Loucy (cell line): ENCODE data around the gene PHPT1.

Source experiments
- H2AFZ ChIP-seq: fragments of 200-600 bp; sonication (generic); 2 replicates; pipeline ENCODE4 v1.6.0; 2016; ENCODE audit warnings: antibody characterized with exemption, mild to moderate bottlenecking, low read length, moderate library complexity
- H3F3A ChIP-seq: fragments of 200-600 bp; 2 replicates; pipeline ENCODE4 v1.6.0; 2016; ENCODE audit warnings: antibody characterized with exemption, low read depth, mild to moderate bottlenecking
- H3K27me3 ChIP-seq: fragments of 200-600 bp; sonication (generic); 2 replicates; pipeline ENCODE4 v1.6.1; 2014; ENCODE audit warnings: low read length, mild to moderate bottlenecking; ENCODE audit not compliant: insufficient read depth, poor library complexity, severe bottlenecking
- H3K36me3 ChIP-seq: fragments of 200-600 bp; sonication (generic); 2 replicates; pipeline ENCODE4 v1.6.1; 2016; ENCODE audit warnings: low read length; ENCODE audit not compliant: insufficient read depth
- H3K4me1 ChIP-seq: fragments of 200-600 bp; sonication (generic); 2 replicates; pipeline ENCODE4 v1.5.1; 2014; ENCODE audit warnings: low read length, mild to moderate bottlenecking; ENCODE audit not compliant: insufficient read depth, poor library complexity, severe bottlenecking
- H3K4me2 ChIP-seq: fragments of 200-600 bp; sonication (generic); 2 replicates; pipeline ENCODE4 v1.6.0; 2014; ENCODE audit warnings: antibody characterized with exemption, low read length, low read depth, mild to moderate bottlenecking; ENCODE audit not compliant: poor library complexity, severe bottlenecking
- H3K4me3 ChIP-seq: fragments of 200-600 bp; sonication (generic); 2 replicates; pipeline ENCODE4 v1.5.1; 2014; ENCODE audit warnings: low read length, mild to moderate bottlenecking, mixed read lengths; ENCODE audit not compliant: poor library complexity, severe bottlenecking
- H3K79me2 ChIP-seq: fragments of 200-600 bp; sonication (generic); 2 replicates; pipeline ENCODE4 v1.6.1; 2014; ENCODE audit warnings: low read length; ENCODE audit not compliant: insufficient read depth
- H3K9ac ChIP-seq: fragments of 200-600 bp; sonication (generic); 2 replicates; pipeline ENCODE4 v1.6.0; 2014; ENCODE audit warnings: mild to moderate bottlenecking, low read depth, low read length, moderate library complexity; ENCODE audit not compliant: poor library complexity, severe bottlenecking
- H3K9me2 ChIP-seq: fragments of 200-600 bp; sonication (generic); replicated peaks from 2 replicates; pipeline ENCODE4 v1.6.1; 2016; ENCODE audit warnings: low read depth, low read length, mixed read lengths
- H3K9me3 ChIP-seq: fragments of 200-600 bp; sonication (generic); 2 replicates; pipeline ENCODE4 v1.6.1; 2014; ENCODE audit warnings: mild to moderate bottlenecking, antibody characterized with exemption, low read length, low read depth; ENCODE audit not compliant: insufficient read depth
- H4K20me1 ChIP-seq: fragments of 200-600 bp; sonication (generic); 2 replicates; pipeline ENCODE4 v1.6.0; 2014; ENCODE audit warnings: antibody characterized with exemption, low read length, mild to moderate bottlenecking; ENCODE audit not compliant: insufficient read depth, poor library complexity, severe bottlenecking
- EZH2phosphoT487 ChIP-seq: fragments of 200-600 bp; IDR thresholded peaks from 2 replicates; pipeline ENCODE4 v1.6.1; 2018; ENCODE audit warnings: antibody characterized with exemption, mild to moderate bottlenecking, moderate library complexity, borderline replicate concordance
- TF ChIP-seq, protein P1 (sequence below): fragments of 200-600 bp; sonication (generic); conservative IDR thresholded peaks from 2 replicates; pipeline ENCODE4 v1.5.1; 2014; ENCODE audit warnings: mild to moderate bottlenecking, antibody characterized with exemption, low read length

PHPT1 gene

GRCh38 chr9:136851941-136852663 lies 2.9 kb downstream of the PHPT1 start, which contains the start of gene MAMDC4:
Gene MAMDC4, plus strand, starts transcription at chr9:136852346. Its CDS starts 71 bp downstream, at chr9:136852417.
- TF ChIP-seq EZH2phosphoT487: no peak
- TF ChIP-seq, protein P1, sequence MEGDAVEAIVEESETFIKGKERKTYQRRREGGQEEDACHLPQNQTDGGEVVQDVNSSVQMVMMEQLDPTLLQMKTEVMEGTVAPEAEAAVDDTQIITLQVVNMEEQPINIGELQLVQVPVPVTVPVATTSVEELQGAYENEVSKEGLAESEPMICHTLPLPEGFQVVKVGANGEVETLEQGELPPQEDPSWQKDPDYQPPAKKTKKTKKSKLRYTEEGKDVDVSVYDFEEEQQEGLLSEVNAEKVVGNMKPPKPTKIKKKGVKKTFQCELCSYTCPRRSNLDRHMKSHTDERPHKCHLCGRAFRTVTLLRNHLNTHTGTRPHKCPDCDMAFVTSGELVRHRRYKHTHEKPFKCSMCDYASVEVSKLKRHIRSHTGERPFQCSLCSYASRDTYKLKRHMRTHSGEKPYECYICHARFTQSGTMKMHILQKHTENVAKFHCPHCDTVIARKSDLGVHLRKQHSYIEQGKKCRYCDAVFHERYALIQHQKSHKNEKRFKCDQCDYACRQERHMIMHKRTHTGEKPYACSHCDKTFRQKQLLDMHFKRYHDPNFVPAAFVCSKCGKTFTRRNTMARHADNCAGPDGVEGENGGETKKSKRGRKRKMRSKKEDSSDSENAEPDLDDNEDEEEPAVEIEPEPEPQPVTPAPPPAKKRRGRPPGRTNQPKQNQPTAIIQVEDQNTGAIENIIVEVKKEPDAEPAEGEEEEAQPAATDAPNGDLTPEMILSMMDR: no peak
- peaks cover 21% of the 10 kb centered on the region for H4K20me1 ChIP-seq

DNA sequence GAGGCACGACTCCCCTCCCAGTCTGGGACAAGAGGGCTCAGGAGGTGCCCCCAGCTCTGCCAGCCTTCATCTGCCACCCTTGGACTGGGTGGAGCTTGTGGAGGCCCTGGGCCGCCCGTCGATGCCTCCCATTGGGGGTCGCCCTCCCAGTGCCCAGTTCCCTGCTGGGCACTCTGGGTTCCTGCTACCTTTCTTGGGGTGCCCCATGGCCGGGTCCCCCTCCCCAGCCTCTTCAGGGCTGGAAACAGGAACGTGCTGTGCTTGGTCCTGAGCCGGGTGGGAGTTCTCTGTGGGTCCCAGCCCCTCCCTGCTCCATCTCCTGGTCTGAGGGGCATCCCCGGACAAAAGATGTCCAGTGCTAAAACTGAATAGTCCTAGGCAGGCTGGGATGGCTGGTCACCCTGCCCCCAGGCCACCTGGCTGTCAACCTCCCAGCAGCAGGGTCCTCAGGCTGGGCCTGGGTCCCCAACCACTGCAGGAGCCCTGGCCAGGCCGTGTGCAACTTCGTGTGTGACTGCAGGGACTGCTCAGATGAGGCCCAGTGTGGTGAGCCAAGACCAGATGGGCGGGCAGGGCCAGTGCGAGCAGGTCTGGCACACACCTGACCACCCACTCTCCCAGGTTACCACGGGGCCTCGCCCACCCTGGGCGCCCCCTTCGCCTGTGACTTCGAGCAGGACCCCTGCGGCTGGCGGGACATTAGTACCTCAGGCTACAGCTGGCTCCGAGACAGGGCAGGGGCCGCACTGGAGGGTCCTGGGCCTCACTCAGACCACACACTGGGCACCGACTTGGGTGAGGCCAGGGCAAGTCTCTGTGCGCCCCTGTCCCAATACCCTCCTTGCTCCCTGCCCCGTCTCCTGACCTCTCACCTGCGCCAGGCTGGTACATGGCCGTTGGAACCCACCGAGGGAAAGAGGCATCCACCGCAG lies 3.7 kb downstream of the PHPT1 start:
- no peak for TF ChIP-seq EZH2phosphoT487
- TF ChIP-seq, protein P1: no peak
- no peaks in the 10 kb centered on the region for H3K9me3 ChIP-seq
- no peaks in the 10 kb centered on the region for H3F3A ChIP-seq
- H2AFZ ChIP-seq: no peak overlapping the region
- peaks cover 16% of the 10 kb centered on the region for H4K20me1 ChIP-seq
- peaks cover 13% of the 10 kb centered on the region; the same call in 1 of the 2 replicates for H3K36me3 ChIP-seq
- H3K27me3 ChIP-seq: no peaks in the 10 kb centered on the region
- peaks cover 14% of the 10 kb centered on the region; the same call in 1 of the 2 replicates for H3K79me2 ChIP-seq
- H3K4me1 ChIP-seq: peaks cover 4% of the 10 kb centered on the region
- no peak overlapping the region for H3K9ac ChIP-seq
- H3K9me2 ChIP-seq: no peaks in the 10 kb centered on the region
- no peak overlapping the region for H3K4me3 ChIP-seq
- H3K4me2 ChIP-seq: no peak overlapping the region

More at GRCh38 chr9:136851941-136852663, 2.9 kb downstream of the PHPT1 start, which contains the start of gene MAMDC4:
- Histone ChIP-seq H2AFZ (no peak within 1 kb of the TSS), H3K9ac (no peak within 1 kb of the TSS), H3F3A (no peaks in the 10 kb centered on the region), H3K79me2 (peaks cover 15% of the 10 kb centered on the region; the same call in 1 of the 2 replicates), H3K27me3 (no peaks in the 10 kb centered on the region), H3K9me2 (no peaks in the 10 kb centered on the region), H3K4me2 (no peak within 1 kb of the TSS), H3K36me3 (peaks cover 13% of the 10 kb centered on the region; the same call in 1 of the 2 replicates), H3K4me3 (no peak within 1 kb of the TSS), H3K9me3 (no peaks in the 10 kb centered on the region), H3K4me1 (peaks cover 7% of the 10 kb centered on the region)

GRCh38 chr9:136853596-136854112 lies 4.4 kb downstream of the PHPT1 start:
- no peaks in the 10 kb centered on the region for H3K9me2 ChIP-seq
- no peak overlapping the region for H3K9ac ChIP-seq
- H4K20me1 ChIP-seq: peaks cover 16% of the 10 kb centered on the region
- no peaks in the 10 kb centered on the region for H3K27me3 ChIP-seq
- H3K4me3 ChIP-seq: no peak overlapping the region
- H2AFZ ChIP-seq: no peak overlapping the region
- TF ChIP-seq EZH2phosphoT487: no peak
- TF ChIP-seq, protein P1: no peak
- peaks cover 11% of the 10 kb centered on the region; the same call in 1 of the 2 replicates for H3K79me2 ChIP-seq
- no peak overlapping the region for H3K4me2 ChIP-seq
- peaks cover 13% of the 10 kb centered on the region; the same call in 1 of the 2 replicates for H3K36me3 ChIP-seq
- peaks cover 4% of the 10 kb centered on the region for H3K4me1 ChIP-seq
- H3F3A ChIP-seq: no peaks in the 10 kb centered on the region
- no peaks in the 10 kb centered on the region for H3K9me3 ChIP-seq
